Activated B cell treated with CpG ODN at 0.5 μM for 24 hours (primary cell): ENCODE data around the gene NAALADL2. TPM values are rescaled to one million over a fixed set of nuclear protein-coding genes. Genes with fewer than 3 reads are reported as not detected.

Experiments used
- ATAC-seq: fragments of 200-7000 bp; cut with Tn5 transposase; one replicate; pipeline ENCODE4 v1.10.0; 2021; ENCODE audit warnings: low read depth, mild to moderate bottlenecking, moderate library complexity
- CTCF ChIA-PET: fragments of 350-600 bp; sonication (Branson Sonifier 250); formaldehyde crosslinking; loops from one replicate; lab custom pipeline; 2021; ENCODE audit warnings: antibody characterized with exemption; lab: Charles Lee
- POLR2A ChIA-PET: fragments of 350-600 bp; sonication (Branson Sonifier 250); formaldehyde crosslinking; loops from one replicate; lab custom pipeline; 2021; ENCODE audit warnings: antibody characterized with exemption; lab: Charles Lee
- DNase-seq: peaks from one replicate; pipeline ENCODE4 v3.0.0; 2022
- H3K27ac Mint-ChIP-seq: one replicate; pipeline ENCODE4 v1.8.0; 2020; ENCODE audit warnings: mixed read lengths
- H3K27me3 Mint-ChIP-seq: one replicate; pipeline ENCODE4 v1.8.0; 2021; ENCODE audit warnings: mixed read lengths
- H3K36me3 Mint-ChIP-seq: one replicate; pipeline ENCODE4 v1.8.0; 2021; ENCODE audit warnings: low read depth, mixed read lengths
- H3K4me1 Mint-ChIP-seq: one replicate; pipeline ENCODE4 v1.8.0; 2021; ENCODE audit warnings: mixed read lengths
- H3K4me3 Mint-ChIP-seq: one replicate; pipeline ENCODE4 v1.8.0; 2020; ENCODE audit warnings: mild to moderate bottlenecking, mixed read lengths
- H3K9me3 Mint-ChIP-seq: one replicate; pipeline ENCODE4 v1.8.0; 2020; ENCODE audit warnings: mixed read lengths
- intact Hi-C: fragments of 100-400 bp; cut with micrococcal nuclease; formaldehyde crosslinking; loops from one replicate; pipeline ENCODE4 v1.15.1; 2024
- total RNA-seq: library from RNA; stranded (reverse); gene quantifications from 2 replicates; pipeline ENCODE4 v1.2.3, GENCODE V29; 2022
- TF ChIP-seq, protein P1 (sequence below): fragments of 200-600 bp; IDR thresholded peaks from one replicate; pipeline ENCODE4 v1.8.0; 2022; ENCODE audit warnings: antibody characterized with exemption, mild to moderate bottlenecking

NAALADL2 gene
- total RNA-seq, 1 donor from 2014 or later = not detected

DNA sequence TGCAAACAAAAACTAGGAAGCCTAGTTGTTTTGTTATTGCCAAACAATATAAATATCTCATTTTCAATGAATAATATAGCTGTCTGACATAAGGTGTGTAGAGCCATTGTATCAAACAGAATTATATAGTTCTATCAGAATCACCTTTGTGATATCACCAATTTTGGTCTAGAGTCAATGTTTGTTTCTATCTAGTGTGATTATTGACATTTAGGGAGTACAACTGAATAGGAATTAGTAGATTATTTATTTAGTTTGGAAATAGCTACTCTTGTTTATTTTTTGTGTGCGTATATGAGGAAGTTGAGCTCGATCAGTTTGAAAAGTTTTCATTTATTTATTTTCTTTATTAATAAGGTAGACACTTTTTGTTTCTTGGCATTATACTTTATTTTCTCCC, 389.7 kb downstream of the NAALADL2 start:
- no peak for DNase-seq
- H3K9me3 Mint-ChIP-seq = peaks cover 6% of the 10 kb centered on the region
- H3K4me3 Mint-ChIP-seq = no peak overlapping the region
- H3K4me1 Mint-ChIP-seq = no peaks in the 10 kb centered on the region
- TF ChIP-seq, protein P1, sequence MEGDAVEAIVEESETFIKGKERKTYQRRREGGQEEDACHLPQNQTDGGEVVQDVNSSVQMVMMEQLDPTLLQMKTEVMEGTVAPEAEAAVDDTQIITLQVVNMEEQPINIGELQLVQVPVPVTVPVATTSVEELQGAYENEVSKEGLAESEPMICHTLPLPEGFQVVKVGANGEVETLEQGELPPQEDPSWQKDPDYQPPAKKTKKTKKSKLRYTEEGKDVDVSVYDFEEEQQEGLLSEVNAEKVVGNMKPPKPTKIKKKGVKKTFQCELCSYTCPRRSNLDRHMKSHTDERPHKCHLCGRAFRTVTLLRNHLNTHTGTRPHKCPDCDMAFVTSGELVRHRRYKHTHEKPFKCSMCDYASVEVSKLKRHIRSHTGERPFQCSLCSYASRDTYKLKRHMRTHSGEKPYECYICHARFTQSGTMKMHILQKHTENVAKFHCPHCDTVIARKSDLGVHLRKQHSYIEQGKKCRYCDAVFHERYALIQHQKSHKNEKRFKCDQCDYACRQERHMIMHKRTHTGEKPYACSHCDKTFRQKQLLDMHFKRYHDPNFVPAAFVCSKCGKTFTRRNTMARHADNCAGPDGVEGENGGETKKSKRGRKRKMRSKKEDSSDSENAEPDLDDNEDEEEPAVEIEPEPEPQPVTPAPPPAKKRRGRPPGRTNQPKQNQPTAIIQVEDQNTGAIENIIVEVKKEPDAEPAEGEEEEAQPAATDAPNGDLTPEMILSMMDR = no peak
- H3K36me3 Mint-ChIP-seq = no peaks in the 10 kb centered on the region
- ATAC-seq = no peak
- POLR2A ChIA-PET = no interaction called here
- no peaks in the 10 kb centered on the region for H3K27me3 Mint-ChIP-seq
- CTCF ChIA-PET = no interaction called here
- intact Hi-C loops = no loop called here
- no peak overlapping the region for H3K27ac Mint-ChIP-seq

DNA sequence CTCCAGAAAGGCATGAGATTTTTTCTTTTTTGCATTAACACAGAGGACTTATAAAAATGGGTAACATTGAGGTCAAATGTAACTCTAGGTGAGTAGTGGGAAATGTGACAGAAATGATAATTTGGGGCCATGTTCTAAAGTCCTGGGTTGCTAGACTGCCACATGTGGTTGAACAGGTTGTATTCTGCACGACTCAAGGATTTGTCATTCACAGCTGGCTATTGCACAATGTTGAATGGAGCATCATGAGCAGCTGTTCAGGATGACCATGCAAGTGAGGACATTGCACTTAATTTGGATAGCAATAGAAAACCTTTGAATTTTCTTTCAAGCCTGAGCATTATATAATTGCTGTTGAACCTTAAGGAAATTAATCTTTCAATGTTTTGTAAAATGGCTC, 396.6 kb downstream of the NAALADL2 start:
- H3K27ac Mint-ChIP-seq = no peak overlapping the region
- ChIA-PET CTCF (no interaction called here), POLR2A (no interaction called here)
- no peaks in the 10 kb centered on the region for H3K36me3 Mint-ChIP-seq
- no peak overlapping the region for H3K4me3 Mint-ChIP-seq
- ATAC-seq = no peak
- intact Hi-C loops = no loop called here
- no peaks in the 10 kb centered on the region for H3K4me1 Mint-ChIP-seq
- no peaks in the 10 kb centered on the region for H3K27me3 Mint-ChIP-seq
- TF ChIP-seq, protein P1 = no peak
- H3K9me3 Mint-ChIP-seq = peaks cover 3% of the 10 kb centered on the region
- DNase-seq = no peak

DNA sequence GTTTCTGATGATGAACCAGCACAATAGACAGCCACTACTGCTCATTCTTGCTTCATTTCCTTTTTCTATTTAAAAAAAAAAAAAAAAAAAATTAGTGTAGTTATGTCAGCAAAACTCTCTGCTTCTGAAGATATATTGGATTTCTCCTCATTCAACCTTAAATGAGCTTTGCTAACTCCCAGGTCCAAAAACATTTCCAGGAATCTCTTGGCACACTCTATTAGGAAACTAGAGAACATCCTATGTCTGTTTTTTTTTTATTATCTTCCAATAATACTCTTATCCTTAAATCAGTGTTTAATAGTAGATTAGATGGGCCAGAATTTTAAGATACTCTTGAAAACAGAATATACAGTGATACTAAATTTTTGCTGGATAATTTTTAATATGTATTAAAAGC, 398.0 kb downstream of the NAALADL2 start:
- TF ChIP-seq, protein P1 = no peak
- DNase-seq (no peak), ATAC-seq (no peak)
- no peak overlapping the region for H3K4me3 Mint-ChIP-seq
- ChIA-PET POLR2A (no interaction called here), CTCF (no interaction called here)
- H3K9me3 Mint-ChIP-seq = no peaks in the 10 kb centered on the region
- no peaks in the 10 kb centered on the region for H3K36me3 Mint-ChIP-seq
- intact Hi-C loops = no loop called here
- H3K27ac Mint-ChIP-seq = no peak overlapping the region
- no peaks in the 10 kb centered on the region for H3K27me3 Mint-ChIP-seq
- no peaks in the 10 kb centered on the region for H3K4me1 Mint-ChIP-seq

DNA sequence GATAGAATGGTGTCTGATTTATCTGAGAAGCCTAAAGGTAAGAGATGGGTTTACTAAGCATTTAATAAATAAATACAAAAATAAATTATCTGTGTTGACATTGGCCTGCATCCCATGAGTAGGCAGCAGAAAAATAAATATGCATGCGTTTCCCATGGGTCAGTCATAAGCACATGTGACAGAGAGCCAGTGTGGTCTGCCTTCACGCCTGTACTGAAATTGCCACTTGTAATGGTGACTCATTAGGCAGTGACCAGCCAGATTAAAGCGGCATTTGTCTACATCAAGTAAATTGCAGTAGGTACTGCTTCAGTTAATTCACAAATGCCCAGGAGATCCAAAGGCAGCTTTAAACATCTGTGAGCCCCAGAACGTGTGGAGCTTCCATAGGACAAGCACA, 399.6 kb downstream of the NAALADL2 start:
- intact Hi-C loops = no loop called here
- no peak for DNase-seq
- TF ChIP-seq, protein P1 = no peak
- no peaks in the 10 kb centered on the region for H3K36me3 Mint-ChIP-seq
- no peaks in the 10 kb centered on the region for H3K9me3 Mint-ChIP-seq
- H3K4me1 Mint-ChIP-seq = no peaks in the 10 kb centered on the region
- POLR2A ChIA-PET = no interaction called here
- no peak overlapping the region for H3K4me3 Mint-ChIP-seq
- CTCF ChIA-PET = no interaction called here
- no peak overlapping the region for H3K27ac Mint-ChIP-seq
- H3K27me3 Mint-ChIP-seq = no peaks in the 10 kb centered on the region
- ATAC-seq = no peak

DNA sequence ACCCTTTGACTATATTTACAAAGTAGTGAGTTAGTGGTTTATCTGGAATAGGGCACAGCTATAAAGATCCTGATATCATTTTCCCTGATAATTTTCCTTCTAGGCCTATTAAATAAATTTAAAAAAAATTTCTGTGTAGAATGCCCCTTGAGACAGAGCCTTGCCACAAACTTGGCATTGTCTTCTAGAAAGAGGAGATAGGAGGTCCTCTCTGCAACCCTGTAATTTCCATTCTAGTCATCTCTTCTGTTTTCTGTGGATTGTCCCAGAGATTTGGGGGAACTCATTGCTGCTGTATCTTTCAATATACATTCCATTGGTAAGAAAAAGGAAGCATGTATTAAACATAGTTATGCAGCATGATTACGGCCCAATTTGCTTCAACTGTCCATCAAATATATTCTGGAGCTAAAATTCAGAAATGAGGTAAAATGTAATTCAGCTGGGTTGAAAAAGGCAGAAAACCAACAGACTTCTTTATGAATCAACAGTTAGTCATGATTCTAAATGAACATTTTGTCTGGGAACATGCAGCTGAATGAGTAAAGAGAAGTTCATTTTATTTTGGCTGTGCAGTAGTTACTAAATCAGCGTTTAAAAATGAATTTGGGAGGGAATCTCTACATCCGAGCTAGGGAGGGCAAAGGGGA, 401.1 kb downstream of the NAALADL2 start:
- Mint-ChIP-seq H3K4me1 (no peaks in the 10 kb centered on the region), H3K27ac (no peak overlapping the region), H3K4me3 (no peak overlapping the region), H3K9me3 (no peaks in the 10 kb centered on the region), H3K36me3 (no peaks in the 10 kb centered on the region), H3K27me3 (no peaks in the 10 kb centered on the region)
- TF ChIP-seq, protein P1 = no peak
- ATAC-seq = no peak
- POLR2A ChIA-PET = no interaction called here
- intact Hi-C loops = no loop called here
- CTCF ChIA-PET = no interaction called here
- no peak for DNase-seq
